HAP-1 (cell line): ENCODE results near the gene TLCD3A.
A peak's percentile ranks its signal among the peaks of the same experiment; 100 is the strongest.
"Not testable (repeated sequence)": the region's sequence is repeated elsewhere in the genome, so short reads cannot be mapped to it uniquely, and the experiment has no call there.

Experiments
- DNase-seq, 2 experiments: peaks; one replicate each; pipeline ENCODE4 v3.0.0-alpha.2; 2016 to 2020; ENCODE audit warnings: low spot score in 2 of 2
- H3K27me3 ChIP-seq: fragments of 250-450 bp; sonication (Bioruptor Pico); 2 replicates; pipeline ENCODE4 v1.5.1; 2020; ENCODE audit warnings: low read depth, mild to moderate bottlenecking, moderate library complexity
- H3K36me3 ChIP-seq: fragments of 250-450 bp; sonication (Bioruptor Pico); replicated peaks from 2 replicates; pipeline ENCODE4 v1.5.1; 2020; ENCODE audit warnings: mild to moderate bottlenecking
- H3K4me1 ChIP-seq: fragments of 250-450 bp; sonication (Bioruptor Pico); 2 replicates; pipeline ENCODE4 v1.5.1; 2020; ENCODE audit warnings: mild to moderate bottlenecking
- H3K4me3 ChIP-seq: fragments of 250-450 bp; sonication (Bioruptor Pico); 2 replicates; pipeline ENCODE4 v1.5.1; 2020; ENCODE audit warnings: mild to moderate bottlenecking, moderate library complexity
- H3K9me3 ChIP-seq: fragments of 250-450 bp; sonication (Bioruptor Pico); 2 replicates; pipeline ENCODE4 v1.5.1; 2020; ENCODE audit warnings: mild to moderate bottlenecking, moderate library complexity
- in situ Hi-C: fragments of 300-500 bp; cut with MboI; formaldehyde crosslinking; loops from 3 replicates; pipeline ENCODE4 v1.14.3; 2020; ENCODE audit warnings: low sequenced_read_pairs, inconsistent platforms, mixed read lengths

TLCD3A gene

DNA sequence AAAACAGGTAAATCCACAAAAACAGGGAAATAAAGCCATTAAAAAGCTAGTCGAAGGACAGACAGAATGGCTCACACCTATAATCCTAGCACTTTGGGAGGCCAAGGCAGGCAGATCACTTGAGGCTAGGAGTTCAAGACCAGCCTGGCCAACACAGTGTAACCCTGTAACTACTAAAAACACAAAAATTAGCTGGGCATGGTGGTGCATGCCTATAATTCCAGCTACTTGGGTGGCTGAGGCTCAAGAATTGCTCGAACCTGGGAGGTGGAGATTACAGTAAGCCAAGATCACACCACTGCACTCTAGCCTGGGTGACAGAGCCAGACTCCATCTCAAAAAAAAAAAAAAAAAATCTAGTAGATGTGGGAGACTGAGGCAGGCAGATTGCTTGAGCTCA lies 34.3 kb upstream of the TLCD3A start:
- H3K9me3 ChIP-seq, H3K4me1 ChIP-seq, H3K4me3 ChIP-seq, H3K27me3 ChIP-seq, DNase-seq, in situ Hi-C loops: not testable (repeated sequence)
- H3K36me3 ChIP-seq: peaks cover 24% of the 10 kb centered on the region

DNA sequence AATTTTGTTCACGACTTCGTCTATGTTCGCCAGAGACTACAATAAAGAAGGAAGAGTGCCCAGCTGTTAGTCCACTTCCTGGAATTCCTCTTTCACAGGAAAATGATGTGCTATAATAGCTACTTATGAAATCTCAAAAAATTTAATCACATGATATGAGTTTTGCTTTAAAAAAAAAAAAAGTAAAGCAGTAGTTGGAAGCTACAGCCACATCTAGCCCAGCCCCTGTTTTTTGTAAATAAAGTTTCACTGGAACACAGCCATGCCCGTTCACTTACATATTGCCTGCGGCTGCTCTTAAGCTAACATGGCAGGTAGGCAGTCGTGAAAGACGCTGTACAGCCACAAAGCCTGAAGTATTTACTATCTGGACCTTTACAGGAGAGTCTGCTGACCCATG lies 33.1 kb upstream of the TLCD3A start:
- no peak for DNase-seq
- no peaks in the 10 kb centered on the region for H3K27me3 ChIP-seq
- in situ Hi-C loops: no loop called here
- H3K36me3 ChIP-seq: peaks cover 17% of the 10 kb centered on the region
- H3K4me3 ChIP-seq: no peak overlapping the region
- H3K9me3 ChIP-seq: no peaks in the 10 kb centered on the region
- H3K4me1 ChIP-seq: no peaks in the 10 kb centered on the region

DNA sequence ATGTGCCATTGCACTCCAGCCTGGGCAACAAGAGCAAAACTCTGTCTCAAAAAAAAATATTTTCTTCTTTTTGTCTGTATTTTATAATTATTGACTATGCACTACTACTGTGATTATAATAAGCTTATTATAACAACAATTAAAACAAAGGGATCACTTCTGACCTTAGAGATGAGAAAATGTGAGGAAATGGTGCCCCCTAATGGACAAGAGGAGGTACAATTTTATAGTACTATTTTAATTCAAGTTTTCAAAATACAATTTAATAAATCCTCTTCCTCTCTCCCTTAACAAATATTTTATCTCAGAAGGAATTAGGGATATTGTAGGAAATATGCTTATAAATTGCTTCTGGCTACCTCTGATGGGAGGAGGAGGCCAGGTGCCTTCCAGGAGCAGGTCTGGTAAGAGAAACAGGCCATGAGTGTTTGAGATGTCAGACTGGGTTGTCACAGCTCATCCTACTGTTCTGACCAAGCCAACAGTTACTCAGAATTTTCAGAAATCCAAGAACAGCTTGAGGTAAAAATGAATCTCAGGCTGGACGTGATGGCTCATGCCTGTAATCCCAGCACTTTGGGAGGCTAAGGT lies 31.8 kb upstream of the TLCD3A start:
- no peaks in the 10 kb centered on the region for H3K27me3 ChIP-seq
- peaks cover 7% of the 10 kb centered on the region for H3K36me3 ChIP-seq
- in situ Hi-C loops: no loop called here
- peak in 1 of 2 experiments; percentile 48 for DNase-seq
- no peak overlapping the region for H3K4me3 ChIP-seq
- no peaks in the 10 kb centered on the region for H3K9me3 ChIP-seq
- no peaks in the 10 kb centered on the region for H3K4me1 ChIP-seq

DNA sequence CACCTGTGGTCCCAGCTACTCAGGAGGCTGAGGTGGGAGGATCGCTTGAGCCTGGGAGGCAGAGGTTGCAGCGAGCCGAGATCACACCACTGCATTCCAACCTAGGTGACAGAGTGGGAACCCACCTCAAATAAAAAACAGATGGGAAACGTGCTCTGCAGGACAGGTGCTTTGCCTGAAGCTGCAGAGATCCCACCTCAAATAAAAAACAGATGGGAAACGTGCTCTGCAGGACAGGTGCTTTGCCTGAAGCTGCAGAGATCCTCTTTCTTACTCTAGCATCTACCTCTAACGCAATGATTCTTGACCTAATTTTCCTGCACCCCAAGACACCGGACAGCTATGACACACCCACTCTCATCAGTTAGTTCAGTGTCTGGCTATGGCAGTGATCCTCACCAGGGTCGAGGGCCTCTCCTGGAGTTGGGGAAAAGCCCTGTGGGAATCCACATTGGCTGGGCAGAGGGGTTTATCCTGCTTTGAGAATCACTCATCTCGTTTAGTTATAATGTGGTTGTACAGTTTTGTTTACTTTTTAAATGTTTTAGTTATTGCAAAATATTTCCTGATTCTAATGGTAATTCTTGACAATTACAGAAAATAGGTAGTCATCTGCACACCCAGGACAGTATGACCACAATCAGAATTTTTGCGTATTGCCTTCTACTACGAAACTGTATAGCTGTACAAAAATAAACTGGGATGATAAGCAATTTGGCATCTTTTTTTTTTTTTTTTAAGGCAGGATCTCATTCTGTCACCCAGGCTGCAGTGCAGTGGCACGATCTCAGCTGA lies 29.1 kb upstream of the TLCD3A start:
- H3K4me1 ChIP-seq: no peaks in the 10 kb centered on the region
- no peaks in the 10 kb centered on the region for H3K27me3 ChIP-seq
- in situ Hi-C loops: no loop called here
- DNase-seq: no peak
- H3K36me3 ChIP-seq: peaks cover 4% of the 10 kb centered on the region
- no peaks in the 10 kb centered on the region for H3K9me3 ChIP-seq
- no peak overlapping the region for H3K4me3 ChIP-seq

DNA sequence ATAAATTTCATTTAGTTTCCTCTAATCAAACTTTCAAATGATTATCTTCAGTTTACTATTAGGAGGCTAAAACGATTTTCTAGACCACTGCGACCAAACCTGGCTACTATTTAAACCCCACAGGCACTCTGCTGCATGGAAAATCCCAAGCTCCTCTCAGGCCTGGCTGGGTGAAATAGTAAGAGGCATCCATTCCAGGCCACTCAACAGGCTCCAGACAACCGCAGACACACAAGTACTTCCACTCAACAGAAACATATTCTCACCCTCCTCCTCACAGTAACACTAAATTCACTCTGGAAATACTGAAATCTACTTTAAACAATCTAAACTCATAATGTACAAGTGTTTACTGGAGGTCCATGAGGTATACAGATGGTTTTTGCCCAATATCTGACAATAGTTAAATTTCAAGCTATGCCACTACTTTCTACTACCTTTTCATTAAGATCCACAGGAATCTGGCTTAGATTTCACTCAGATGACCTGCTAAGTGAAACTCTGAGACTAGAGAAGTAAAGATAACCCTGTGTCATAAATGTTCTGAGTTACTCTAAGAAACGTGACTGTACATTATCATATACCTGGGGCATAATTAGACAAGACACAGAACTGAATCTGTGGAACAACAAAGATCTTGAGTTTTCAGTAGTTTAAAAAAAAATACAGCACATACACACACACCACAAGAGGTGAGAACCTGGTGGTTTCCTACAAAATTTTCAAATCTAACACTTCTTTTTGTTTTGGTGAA lies 28.1 kb upstream of the TLCD3A start:
- in situ Hi-C loops: no loop called here
- no peak for DNase-seq
- H3K27me3 ChIP-seq: no peaks in the 10 kb centered on the region
- no peaks in the 10 kb centered on the region for H3K4me1 ChIP-seq
- H3K9me3 ChIP-seq: no peaks in the 10 kb centered on the region
- H3K36me3 ChIP-seq: peaks cover 14% of the 10 kb centered on the region
- no peak overlapping the region for H3K4me3 ChIP-seq

DNA sequence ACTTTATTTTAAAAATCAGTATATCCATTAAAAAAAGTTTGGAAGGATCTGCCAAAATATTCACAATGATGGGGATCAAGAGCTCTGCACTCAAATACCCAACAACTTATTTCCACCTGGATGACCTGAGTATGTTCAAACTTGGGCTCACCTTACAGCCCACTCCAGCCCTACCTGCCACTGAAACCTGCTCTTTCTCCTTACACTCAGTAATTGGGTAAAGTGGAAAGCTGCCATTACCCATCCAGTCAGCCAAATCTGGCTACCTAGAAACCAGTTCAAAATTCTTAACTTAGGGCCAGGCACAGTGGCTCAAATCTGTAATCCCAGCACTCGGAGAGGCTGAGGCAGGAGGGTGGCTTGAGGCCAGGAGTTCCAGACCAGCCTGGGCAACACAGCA lies 27.4 kb upstream of the TLCD3A start:
- Histone ChIP-seq H3K9me3 (no peaks in the 10 kb centered on the region), H3K4me3 (no peak overlapping the region), H3K4me1 (no peaks in the 10 kb centered on the region), H3K36me3 (peaks cover 20% of the 10 kb centered on the region), H3K27me3 (no peaks in the 10 kb centered on the region)
- no peak for DNase-seq
- in situ Hi-C loops: no loop called here

- in situ Hi-C loops: no loop called here
- no peaks in the 10 kb centered on the region for H3K27me3 ChIP-seq
- H3K36me3 ChIP-seq: peaks cover 20% of the 10 kb centered on the region
- H3K4me1 ChIP-seq: no peaks in the 10 kb centered on the region
- no peak for DNase-seq
- no peaks in the 10 kb centered on the region for H3K9me3 ChIP-seq
- H3K4me3 ChIP-seq: no peak overlapping the region
These were observed 26.5 kb upstream of the TLCD3A start for GRCh38 chr17:705863-706262.

DNA sequence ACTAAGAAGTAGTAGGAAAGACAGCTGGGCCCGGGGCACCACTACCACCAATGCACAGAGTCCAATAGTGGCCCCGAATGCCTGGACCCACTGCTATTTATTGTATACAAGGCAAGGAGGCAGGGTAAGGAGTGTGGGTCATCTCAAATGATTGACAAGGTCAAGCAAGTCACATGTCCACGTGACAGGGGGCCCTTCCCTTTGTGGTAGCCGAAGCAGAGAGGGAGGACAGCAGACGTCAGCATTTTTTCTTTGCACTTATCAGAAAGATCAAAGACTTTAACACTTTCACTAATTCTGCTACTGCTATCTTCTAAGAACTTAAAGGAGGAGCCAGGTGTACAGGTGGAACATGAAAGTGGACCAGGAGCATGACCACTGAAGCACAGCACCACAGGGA lies 24.3 kb upstream of the TLCD3A start:
- DNase-seq: no peak
- H3K27me3 ChIP-seq: no peaks in the 10 kb centered on the region
- in situ Hi-C loops: no loop called here
- no peak overlapping the region for H3K4me3 ChIP-seq
- H3K36me3 ChIP-seq: peaks cover 20% of the 10 kb centered on the region
- H3K4me1 ChIP-seq: no peaks in the 10 kb centered on the region; the same call in 1 of the 2 replicates
- H3K9me3 ChIP-seq: no peaks in the 10 kb centered on the region

DNA sequence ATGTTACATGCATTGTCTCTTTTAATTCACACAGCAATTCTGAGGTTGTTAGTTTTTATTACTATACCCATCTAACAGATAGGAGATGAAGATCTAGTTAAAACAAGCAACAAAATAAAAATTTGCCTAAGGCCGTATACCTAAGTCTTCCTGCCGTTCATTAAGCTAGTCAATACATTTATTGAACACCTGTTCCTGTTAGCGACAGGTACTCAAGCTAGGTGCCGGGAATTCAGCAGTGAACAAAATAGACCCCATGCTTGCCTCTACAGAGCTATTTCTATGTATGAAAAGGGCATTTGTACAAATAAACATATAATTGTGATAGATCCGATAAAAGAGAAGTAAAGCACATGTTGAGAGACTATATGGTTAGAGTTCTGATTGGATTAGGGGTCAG lies 14.3 kb upstream of the TLCD3A start:
- DNase-seq: no peak
- Histone ChIP-seq H3K9me3 (no peaks in the 10 kb centered on the region), H3K27me3 (no peaks in the 10 kb centered on the region), H3K4me3 (no peak overlapping the region), H3K4me1 (peaks cover 2% of the 10 kb centered on the region), H3K36me3 (no peaks in the 10 kb centered on the region)
- in situ Hi-C loops: no loop called here

GRCh38 chr17:720706-721539 lies 11.5 kb upstream of the TLCD3A start:
- in situ Hi-C loops: no loop called here
- Histone ChIP-seq H3K9me3 (no peaks in the 10 kb centered on the region), H3K4me3 (no peak overlapping the region), H3K4me1 (no peaks in the 10 kb centered on the region; the same call in 1 of the 2 replicates), H3K36me3 (no peaks in the 10 kb centered on the region), H3K27me3 (no peaks in the 10 kb centered on the region)
- no peak for DNase-seq

- H3K27me3 ChIP-seq: no peaks in the 10 kb centered on the region
These were observed 10.9 kb upstream of the TLCD3A start for GRCh38 chr17:721540-721937.

DNA sequence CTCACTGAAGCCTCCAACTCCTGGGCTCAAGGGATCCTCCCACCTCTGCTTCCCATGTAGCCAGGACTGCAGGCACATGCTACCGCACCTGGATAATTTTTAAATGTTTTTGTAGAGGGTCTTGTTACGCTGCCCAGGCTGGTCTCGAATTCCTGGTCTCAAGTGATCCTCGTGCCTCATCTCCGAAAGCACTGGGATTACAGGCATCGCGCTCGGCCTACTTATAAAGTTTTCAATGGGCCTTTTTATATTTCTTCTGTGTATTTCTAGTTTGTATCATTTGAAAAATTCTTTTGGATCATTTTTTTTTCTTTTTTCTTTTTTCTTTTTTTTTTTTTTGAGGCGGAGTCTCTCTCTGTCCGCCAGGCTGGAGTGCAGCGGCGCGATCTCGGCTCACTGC lies 7.3 kb upstream of the TLCD3A start:
- Histone ChIP-seq H3K9me3 (no peaks in the 10 kb centered on the region), H3K4me3 (no peak overlapping the region), H3K4me1 (no peaks in the 10 kb centered on the region), H3K27me3 (no peaks in the 10 kb centered on the region), H3K36me3 (no peaks in the 10 kb centered on the region)
- in situ Hi-C loops: no loop called here
- no peak for DNase-seq

More at GRCh38 chr17:721540-721937, 10.9 kb upstream of the TLCD3A start:
- no peaks in the 10 kb centered on the region for H3K36me3 ChIP-seq
- H3K4me3 ChIP-seq: no peak overlapping the region
- DNase-seq: no peak
- in situ Hi-C loops: no loop called here
- H3K4me1 ChIP-seq: no peaks in the 10 kb centered on the region; the same call in 1 of the 2 replicates
- no peaks in the 10 kb centered on the region for H3K9me3 ChIP-seq

DNA sequence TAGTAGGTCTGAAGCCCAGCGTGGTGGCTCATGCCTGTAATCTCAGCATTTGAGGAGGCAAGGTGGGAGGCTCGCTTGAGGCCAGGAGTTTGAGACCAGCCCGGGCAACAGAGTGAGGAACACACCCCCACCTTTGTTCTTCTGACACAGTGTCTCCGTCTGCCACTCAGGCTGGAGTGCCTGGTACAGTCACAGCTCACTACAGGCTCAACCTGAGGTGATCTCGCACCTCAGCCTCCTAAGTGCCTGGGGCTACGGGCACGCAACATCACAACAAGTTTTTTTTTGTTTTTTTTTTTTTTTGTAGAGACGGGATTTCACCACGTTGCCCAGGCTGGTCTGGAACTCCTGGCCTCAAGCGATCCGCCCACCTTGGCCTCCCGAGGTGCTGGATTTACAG lies 6.7 kb upstream of the TLCD3A start:
- H3K36me3 ChIP-seq: no peaks in the 10 kb centered on the region
- no peak for DNase-seq
- H3K4me1 ChIP-seq: peaks cover under 1% of the 10 kb centered on the region
- no peak overlapping the region for H3K4me3 ChIP-seq
- no peaks in the 10 kb centered on the region for H3K27me3 ChIP-seq
- H3K9me3 ChIP-seq: no peaks in the 10 kb centered on the region
- in situ Hi-C loops: no loop called here
